Measurements from ENCODE around the gene PHF21A.

The PHF21A gene

DNA sequence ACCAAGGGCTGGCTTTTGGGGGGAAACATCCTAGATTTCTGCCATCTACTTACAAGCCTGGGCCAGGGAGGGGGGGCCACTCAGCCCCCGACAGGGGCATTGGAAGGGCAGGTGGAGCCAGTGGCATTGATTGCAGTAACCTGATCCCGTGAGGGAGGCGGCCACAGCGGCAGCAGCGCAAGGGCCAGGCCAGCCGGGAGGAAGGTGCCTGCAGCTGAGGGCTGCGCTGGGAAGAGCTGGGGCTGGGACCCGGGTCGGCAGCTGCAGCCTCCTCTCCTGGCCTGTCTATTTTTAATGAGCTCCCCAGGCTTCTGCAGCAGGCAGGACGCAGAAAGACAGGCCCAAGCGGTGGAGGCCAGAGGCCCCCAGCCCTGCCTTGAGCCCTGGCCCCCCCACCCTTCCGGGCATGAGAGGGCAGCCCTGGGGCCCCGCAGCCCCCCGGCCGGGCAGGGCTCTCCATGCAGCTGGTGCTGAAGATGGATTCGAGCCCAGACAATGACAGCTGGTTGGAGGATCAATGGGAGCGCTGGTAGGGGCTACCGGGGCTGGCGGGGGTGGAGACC lies 224.8 kb downstream of the PHF21A start:
- Histone ChIP-seq H3K9me3 (ENCODE audit: control insufficient read depth, low read length) (no peaks in the 10 kb centered on the region), H3K9ac (no peak overlapping the region), H3K4me3 (ENCODE audit: low read depth, low read length) (no peak overlapping the region), H3K27me3 (ENCODE audit: control insufficient read depth, insufficient read depth, low read length) (no peaks in the 10 kb centered on the region), H3K4me1 (peaks cover 27% of the 10 kb centered on the region), H3K27ac (peak overlapping the region; percentile 62), H2AFZ (no peak overlapping the region), H3K4me2 (ENCODE audit: low read length) (no peak overlapping the region), H3K79me2 (peaks cover 5% of the 10 kb centered on the region), H3K36me3 (ENCODE audit: control insufficient read depth, insufficient read depth, low read length) (no peaks in the 10 kb centered on the region)
- TF ChIP-seq, protein P1, sequence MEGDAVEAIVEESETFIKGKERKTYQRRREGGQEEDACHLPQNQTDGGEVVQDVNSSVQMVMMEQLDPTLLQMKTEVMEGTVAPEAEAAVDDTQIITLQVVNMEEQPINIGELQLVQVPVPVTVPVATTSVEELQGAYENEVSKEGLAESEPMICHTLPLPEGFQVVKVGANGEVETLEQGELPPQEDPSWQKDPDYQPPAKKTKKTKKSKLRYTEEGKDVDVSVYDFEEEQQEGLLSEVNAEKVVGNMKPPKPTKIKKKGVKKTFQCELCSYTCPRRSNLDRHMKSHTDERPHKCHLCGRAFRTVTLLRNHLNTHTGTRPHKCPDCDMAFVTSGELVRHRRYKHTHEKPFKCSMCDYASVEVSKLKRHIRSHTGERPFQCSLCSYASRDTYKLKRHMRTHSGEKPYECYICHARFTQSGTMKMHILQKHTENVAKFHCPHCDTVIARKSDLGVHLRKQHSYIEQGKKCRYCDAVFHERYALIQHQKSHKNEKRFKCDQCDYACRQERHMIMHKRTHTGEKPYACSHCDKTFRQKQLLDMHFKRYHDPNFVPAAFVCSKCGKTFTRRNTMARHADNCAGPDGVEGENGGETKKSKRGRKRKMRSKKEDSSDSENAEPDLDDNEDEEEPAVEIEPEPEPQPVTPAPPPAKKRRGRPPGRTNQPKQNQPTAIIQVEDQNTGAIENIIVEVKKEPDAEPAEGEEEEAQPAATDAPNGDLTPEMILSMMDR (IDR thresholded peaks at IDR 0.05) = no peak

DNA sequence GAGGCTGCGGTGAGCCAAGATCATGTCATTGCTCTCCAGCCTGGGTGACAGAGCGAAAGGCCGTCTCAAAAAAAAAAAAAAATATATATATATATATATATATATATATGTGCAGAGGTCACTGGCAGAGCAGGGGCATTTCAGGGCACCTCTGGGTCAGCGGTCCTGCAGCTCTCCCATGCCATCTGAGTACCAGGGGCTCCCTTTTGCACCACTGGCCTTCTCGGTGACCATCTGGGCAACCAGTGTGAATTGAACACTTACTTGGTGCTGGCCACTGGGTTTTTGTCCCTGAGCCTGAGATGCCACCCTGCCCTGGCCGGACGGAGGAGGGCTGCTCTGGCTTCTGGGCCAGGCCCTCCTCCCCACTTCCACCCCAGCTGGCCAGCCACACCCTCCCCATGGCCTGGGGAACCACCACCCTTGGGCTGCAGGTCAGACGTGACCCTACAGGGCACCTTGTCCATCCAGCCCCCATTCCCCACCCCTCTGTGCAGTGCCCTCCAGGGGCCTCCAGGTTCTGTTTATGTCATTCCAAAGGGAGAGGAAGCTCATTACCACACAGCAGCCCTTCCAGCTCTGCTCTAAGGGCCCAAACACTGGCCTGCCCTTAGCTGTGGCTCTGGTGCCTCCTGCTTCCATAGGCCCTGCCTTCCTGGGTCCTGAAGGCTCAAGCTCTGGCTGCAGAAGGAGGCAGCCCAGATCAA lies 225.5 kb downstream of the PHF21A start:
- Histone ChIP-seq H3K79me2 (peaks cover 5% of the 10 kb centered on the region), H3K4me1 (peaks cover 27% of the 10 kb centered on the region), H3K9ac (no peak overlapping the region), H3K9me3 (ENCODE audit: control insufficient read depth, low read length) (no peaks in the 10 kb centered on the region), H3K36me3 (ENCODE audit: control insufficient read depth, insufficient read depth, low read length) (no peaks in the 10 kb centered on the region), H3K4me2 (ENCODE audit: low read length) (no peak overlapping the region), H3K27me3 (ENCODE audit: control insufficient read depth, insufficient read depth, low read length) (no peaks in the 10 kb centered on the region), H2AFZ (no peak overlapping the region), H3K4me3 (ENCODE audit: low read depth, low read length) (no peak overlapping the region), H3K27ac (peak overlapping the region; percentile 62)
- TF ChIP-seq, protein P1 (IDR thresholded peaks at IDR 0.05) = no peak

GRCh38 chr11:45894555-45895247 lies 226.6 kb downstream of the PHF21A start:
- H3K9me3 ChIP-seq (ENCODE audit: control insufficient read depth, low read length) = no peaks in the 10 kb centered on the region
- H3K36me3 ChIP-seq (ENCODE audit: control insufficient read depth, insufficient read depth, low read length) = no peaks in the 10 kb centered on the region
- no peak overlapping the region for H3K4me3 ChIP-seq (ENCODE audit: low read depth, low read length)
- no peaks in the 10 kb centered on the region for H3K27me3 ChIP-seq (ENCODE audit: control insufficient read depth, insufficient read depth, low read length)
- no peak overlapping the region for H3K27ac ChIP-seq
- peaks cover 5% of the 10 kb centered on the region for H3K79me2 ChIP-seq
- no peak overlapping the region for H3K4me2 ChIP-seq (ENCODE audit: low read length)
- TF ChIP-seq, protein P1 (IDR thresholded peaks at IDR 0.05) = no peak
- peaks cover 27% of the 10 kb centered on the region for H3K4me1 ChIP-seq
- H2AFZ ChIP-seq = no peak overlapping the region
- no peak overlapping the region for H3K9ac ChIP-seq

GRCh38 chr11:45892856-45893255 lies 228.4 kb downstream of the PHF21A start:
- Histone ChIP-seq H3K79me2 (no peaks in the 10 kb centered on the region), H3K27me3 (ENCODE audit: control insufficient read depth, insufficient read depth, low read length) (no peaks in the 10 kb centered on the region), H3K27ac (no peak overlapping the region), H3K4me1 (peaks cover 17% of the 10 kb centered on the region), H3K36me3 (ENCODE audit: control insufficient read depth, insufficient read depth, low read length) (no peaks in the 10 kb centered on the region), H3K4me3 (ENCODE audit: low read depth, low read length) (no peak overlapping the region), H3K9me3 (ENCODE audit: control insufficient read depth, low read length) (no peaks in the 10 kb centered on the region), H3K9ac (no peak overlapping the region), H3K4me2 (ENCODE audit: low read length) (no peak overlapping the region), H2AFZ (no peak overlapping the region)
- TF ChIP-seq, protein P1 (IDR thresholded peaks at IDR 0.05) = no peak
